ENCODE data around the gene GSN.

Gene GSN

GRCh38 chr9:121304707-121305106, 36.7 kb downstream of the GSN start:
- no peak for DNase-seq

DNA sequence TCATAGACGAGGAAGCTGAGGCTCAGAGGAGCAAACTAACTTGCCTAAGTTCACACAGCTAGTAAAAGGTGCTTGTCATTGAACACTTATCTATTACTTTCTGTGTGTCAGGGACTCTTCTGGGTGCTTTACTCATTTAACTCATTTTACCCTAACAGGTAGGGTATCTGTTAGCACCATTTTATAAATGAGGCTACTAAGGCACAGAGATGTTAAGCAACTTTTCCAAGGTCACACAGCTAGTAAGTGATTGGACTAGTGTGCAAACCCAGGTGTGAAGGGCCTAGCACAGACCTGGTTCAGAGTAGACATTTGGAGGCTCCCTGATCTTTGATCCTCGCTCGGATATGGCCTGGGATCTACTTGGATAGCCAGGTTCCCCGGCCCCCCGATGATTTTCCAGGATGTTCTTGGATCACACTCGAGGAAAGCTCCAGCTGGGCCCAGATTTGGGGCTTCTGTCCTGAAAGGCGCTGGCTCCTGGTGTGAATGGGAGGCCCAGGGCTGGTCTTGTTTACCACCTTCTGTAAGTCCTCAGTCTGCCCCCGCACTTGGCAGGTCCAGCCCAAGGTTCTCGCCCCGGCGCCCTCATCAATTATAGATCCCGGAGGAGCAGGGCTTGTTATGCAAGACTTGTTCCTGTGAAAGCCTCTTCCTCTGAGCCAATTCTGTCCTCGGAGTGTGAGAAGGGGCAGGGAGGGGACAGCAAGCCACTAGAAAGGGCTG, 37.5 kb downstream of the GSN start:
- DNase-seq = no peak

- DNase-seq = no peak
Measured at GRCh38 chr9:121307976-121308375, 40.0 kb downstream of the GSN start.

DNA sequence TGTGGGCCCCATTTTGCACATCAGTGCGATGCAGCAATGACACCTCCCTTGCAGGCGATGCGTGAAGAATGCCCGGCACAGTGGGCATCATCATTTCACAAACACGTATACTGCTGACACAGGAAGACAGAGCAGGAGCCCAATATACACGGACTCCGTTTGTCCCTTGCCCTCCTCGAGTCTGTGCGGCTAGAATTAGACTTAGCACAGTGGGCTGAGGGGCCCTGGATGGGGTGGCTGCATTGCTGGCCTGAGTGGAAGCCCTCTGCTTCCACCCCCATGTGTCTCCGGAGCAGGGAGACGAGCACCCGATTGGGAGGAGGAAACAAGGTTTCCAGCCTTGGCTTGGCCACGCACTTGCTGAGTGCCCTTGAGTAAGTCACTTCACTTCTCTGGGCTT, 40.8 kb downstream of the GSN start:
- DNase-seq = no peak

DNA sequence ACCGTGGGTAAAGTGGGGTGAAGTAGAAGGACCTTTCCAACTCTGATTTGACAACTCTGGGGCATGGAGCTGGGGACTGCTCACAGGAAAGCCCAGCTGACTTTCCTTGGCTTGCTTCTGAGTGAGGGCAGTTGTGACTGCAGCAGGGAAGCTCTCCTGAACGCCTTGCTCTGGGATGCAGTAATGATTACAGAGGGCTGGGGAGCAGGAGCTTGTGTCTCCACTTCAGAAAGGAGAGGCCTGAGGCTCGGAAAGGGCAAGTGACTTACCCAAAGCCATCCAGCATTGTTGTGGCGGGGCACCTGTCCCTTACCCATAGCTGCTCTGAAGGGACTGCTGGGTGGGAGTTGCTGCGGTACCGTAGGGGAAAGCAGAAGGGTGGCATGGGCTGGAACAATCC, 41.2 kb downstream of the GSN start:
- no peak for DNase-seq

DNA sequence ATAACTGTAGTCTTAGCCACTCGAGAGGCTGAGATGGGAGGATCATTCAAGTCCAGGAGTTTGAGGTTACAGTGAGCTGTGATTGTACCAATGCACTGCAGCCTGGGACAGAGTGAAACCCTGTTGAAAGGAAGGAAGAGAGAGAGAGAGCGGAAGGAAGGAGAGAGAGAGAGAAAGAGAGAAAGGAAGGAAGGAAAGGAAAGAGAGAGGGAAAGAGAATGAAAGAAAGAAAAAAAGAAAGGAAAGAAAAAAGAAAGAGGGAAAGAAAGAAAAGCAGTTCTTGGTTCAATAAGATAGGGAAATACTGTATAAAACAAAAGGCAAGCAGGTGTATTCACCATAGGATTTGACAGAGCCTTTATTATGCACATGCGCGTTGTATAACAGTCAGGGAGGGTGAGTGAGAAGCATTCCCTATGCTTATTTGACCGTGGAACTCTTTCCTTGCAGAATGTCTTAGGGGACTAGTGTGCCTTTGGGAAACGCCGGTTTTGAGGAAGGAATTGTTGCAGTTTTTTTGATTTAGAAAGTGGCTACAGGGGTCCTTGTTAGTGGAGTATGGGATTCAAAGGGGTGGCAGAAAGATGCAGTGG, 42.0 kb downstream of the GSN start:
- DNase-seq = no peak

GRCh38 chr9:121310571-121310970, 42.6 kb downstream of the GSN start:
- DNase-seq = no peak

DNA sequence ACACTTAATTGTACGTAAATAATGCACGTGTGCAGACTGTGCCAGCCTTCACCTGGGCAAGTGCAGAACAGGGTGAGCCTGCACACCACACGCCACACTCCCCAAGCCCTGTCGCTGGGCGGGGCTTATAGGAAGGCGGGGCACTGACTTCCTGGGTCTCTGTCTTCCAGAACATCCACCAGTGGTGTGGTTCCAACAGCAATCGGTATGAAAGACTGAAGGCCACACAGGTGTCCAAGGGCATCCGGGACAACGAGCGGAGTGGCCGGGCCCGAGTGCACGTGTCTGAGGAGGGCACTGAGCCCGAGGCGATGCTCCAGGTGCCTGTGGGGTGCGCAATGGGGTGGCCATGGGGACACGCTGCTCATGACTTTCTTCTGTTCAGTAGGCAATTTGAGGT, 44.2 kb downstream of the GSN start:
- DNase-seq = no peak

GRCh38 chr9:121313458-121314152, 45.6 kb downstream of the GSN start:
- no peak for DNase-seq

DNA sequence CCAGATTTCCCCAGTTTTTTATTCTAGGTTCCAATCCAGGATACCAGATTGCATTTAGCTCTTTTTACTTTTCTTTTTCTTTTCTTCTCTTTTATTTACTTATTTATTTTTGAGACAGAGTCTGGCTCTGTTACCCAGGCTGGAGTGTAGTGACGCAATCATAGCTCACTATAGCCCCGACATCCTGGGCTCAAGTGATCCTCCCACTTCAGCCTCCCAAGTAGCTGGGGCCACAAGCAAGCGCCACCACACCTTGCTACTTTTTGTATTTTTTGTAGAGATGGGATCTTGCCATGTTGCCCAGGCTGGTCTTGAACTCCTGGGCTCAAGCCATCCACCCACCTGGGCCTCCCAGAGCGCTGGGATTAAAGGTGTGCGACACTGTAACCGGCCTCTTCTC, 48.4 kb downstream of the GSN start:
- DNase-seq = no peak

GRCh38 chr9:121316852-121317373, 49.0 kb downstream of the GSN start:
- DNase-seq = no peak

GRCh38 chr9:121317737-121318630, 50.0 kb downstream of the GSN start:
- DNase-seq = no peak

- DNase-seq = no peak
Measured at GRCh38 chr9:121318631-121319382, 50.8 kb downstream of the GSN start.

DNA sequence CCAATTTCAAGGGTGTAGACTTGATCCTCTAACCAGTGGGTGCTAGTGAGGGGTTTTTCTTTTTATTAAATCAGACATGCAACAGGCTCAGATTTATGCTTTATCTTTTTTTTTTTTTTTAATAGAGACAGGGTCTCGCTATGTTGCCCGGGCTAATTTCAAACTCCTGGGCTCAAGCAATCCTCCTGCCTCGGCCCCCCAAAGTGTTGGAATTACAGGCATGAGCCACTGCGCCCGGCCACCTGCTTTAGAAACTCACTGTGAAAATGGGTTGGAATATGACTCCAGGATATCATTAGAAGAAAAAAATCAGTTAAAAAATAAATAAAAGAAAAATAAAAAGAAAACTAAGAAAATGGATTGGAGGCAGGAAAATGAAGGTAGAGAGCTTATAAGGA, 51.4 kb downstream of the GSN start:
- DNase-seq = no peak

DNA sequence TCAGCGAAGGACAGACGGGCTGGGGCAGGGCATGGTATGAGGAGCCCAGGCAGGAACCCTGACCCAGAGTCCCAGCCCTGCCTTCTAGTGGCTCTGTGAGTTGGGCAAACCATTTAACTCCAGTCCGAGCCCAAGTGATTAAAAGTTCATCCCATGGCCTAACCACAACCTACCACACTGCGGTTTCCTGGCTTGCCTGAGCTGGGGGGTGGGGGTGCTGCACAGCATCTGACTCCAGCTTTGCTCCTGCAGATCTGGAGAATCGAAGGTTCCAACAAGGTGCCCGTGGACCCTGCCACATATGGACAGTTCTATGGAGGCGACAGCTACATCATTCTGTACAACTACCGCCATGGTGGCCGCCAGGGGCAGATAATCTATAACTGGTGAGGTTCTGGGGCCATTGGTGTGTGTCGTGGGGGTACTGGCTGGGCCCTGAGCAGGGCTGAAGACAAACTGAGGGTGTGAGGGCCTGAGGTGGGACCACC, 53.1 kb downstream of the GSN start:
- DNase-seq = no peak

- DNase-seq = no peak
Measured at GRCh38 chr9:121322037-121322736, 54.2 kb downstream of the GSN start.

GRCh38 chr9:121322737-121323448, 54.9 kb downstream of the GSN start:
- no peak for DNase-seq

DNA sequence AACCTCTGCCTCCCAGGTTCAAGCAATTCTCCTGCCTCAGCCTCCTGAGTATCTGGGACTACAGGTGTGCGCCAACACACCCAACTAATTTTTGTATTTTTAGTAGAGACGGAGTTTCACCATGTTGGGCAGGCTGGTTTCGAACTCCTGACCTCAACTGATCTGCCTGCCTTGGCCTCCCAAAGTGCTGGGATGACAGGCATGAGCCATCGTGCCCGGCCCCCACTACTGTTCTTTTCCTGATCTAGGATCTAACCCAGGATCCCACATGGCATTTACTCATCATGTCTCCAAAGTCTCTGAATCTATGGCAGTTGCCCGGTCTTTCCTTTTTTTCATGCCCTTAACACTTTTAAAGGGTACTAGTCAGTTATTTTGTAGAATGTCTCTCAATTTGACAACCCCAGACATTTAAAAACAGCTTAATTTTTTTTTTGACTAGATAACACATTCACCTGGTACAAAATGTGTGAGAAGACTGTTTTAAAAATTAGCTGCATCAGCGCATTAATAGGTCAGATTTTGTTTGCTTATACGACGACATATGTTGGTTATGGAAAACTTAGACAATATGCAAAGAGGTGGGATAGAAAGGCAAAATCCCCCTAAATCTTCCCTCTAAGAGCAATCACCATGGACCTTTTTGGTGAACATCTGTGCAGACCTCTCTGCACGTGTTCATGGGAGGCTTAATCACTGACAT, 55.6 kb downstream of the GSN start:
- DNase-seq = no peak

GRCh38 chr9:121324316-121324715, 56.4 kb downstream of the GSN start:
- DNase-seq = no peak

DNA sequence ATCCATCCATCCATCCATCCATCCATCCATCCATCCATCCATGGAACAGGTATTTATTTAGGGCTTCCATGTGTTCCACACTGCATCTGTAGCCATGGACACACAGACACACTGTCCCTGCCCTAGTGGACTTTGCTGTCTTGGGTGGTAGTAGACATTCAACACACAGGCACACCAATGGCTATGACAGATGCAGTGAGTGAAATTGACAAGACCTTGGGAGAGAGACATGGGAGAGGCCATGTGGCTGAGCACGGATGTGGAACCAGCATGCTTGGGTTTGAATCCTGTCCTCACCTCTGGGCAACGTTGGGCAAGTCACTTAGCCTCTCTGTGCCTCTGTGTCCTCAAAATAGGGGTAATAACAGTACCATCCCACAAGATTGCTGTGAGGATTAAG, 56.8 kb downstream of the GSN start:
- DNase-seq = no peak

Measured in stimulated activated CD4-positive, alpha-beta T cell treated with anti-CD3 and anti-CD28 coated beads, Interleukin-2, amount 100 ng/mL, for 48 hours (primary cell).